Measurements from ENCODE around the gene LAGE3.

DNA sequence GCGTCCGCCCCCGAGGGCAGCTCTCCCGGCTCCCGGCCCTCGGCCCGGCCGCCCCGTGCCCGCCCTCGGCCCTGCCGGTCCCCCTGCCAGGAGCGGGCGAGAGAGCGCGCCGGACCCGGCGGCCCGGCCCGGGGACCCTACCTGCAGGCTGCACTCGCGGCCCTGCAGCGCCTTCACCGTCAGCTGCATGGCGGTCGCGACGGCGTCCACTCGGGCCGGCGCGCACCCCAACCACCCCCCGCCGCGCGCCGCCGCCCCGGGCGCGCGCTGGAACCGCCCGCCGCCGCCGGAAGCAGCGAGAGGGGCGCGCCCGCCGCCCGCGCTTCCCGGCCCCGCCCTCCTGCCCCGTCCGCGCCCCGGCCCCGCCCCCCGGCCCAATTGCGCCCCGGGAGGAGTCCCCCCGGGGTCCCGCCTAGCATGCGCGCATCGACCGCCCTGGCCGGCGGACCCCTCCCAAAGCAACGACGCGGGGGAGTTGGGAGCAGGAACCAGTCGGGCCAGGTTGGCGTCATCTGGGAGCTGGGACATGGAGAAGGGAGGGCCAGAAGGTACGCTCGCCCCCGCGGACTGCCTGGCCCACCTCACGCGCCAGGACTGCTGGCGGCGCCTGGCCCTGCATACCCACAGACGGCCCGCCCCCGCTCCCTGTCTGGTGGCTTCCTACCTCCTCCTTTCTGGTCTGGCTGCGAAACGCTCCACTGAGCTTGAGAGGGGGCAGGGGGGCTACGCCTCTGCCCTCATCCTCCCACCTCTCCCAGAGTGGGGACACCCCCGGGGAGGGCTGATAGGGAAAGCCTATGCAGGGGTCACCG lies 7.5 kb upstream of the LAGE3 start, which contains the start of gene UBL4A:
- TF ChIP-seq OVOL3 (tag by site-specific recombination; IDR thresholded peaks at IDR 0.05), result no peak
- TF ChIP-seq, protein P1, sequence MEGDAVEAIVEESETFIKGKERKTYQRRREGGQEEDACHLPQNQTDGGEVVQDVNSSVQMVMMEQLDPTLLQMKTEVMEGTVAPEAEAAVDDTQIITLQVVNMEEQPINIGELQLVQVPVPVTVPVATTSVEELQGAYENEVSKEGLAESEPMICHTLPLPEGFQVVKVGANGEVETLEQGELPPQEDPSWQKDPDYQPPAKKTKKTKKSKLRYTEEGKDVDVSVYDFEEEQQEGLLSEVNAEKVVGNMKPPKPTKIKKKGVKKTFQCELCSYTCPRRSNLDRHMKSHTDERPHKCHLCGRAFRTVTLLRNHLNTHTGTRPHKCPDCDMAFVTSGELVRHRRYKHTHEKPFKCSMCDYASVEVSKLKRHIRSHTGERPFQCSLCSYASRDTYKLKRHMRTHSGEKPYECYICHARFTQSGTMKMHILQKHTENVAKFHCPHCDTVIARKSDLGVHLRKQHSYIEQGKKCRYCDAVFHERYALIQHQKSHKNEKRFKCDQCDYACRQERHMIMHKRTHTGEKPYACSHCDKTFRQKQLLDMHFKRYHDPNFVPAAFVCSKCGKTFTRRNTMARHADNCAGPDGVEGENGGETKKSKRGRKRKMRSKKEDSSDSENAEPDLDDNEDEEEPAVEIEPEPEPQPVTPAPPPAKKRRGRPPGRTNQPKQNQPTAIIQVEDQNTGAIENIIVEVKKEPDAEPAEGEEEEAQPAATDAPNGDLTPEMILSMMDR (tag by site-specific recombination; IDR thresholded peaks at IDR 0.05), result no peak

Data from HEK293 (cell line).